Neural cell (in vitro differentiated cells): ENCODE measurements around the gene INSR. TPM values are rescaled to one million over a fixed set of nuclear protein-coding genes. Genes with fewer than 3 reads are reported as not detected.
"Not testable (repeated sequence)": the region's sequence is repeated elsewhere in the genome, so short reads cannot be mapped to it uniquely, and the experiment has no call there.

Source experiments
- H2AFZ ChIP-seq: fragments of 200-600, 300-800 bp; sonication (generic), shearing (Covaris generic); 2 replicates; pipeline ENCODE4 v1.6.0; 2014; ENCODE audit warnings: low read depth, mild to moderate bottlenecking, antibody characterized with exemption, low read length, moderate library complexity
- H3F3A ChIP-seq: fragments of 200-600 bp; shearing (Covaris generic); 2 replicates; pipeline ENCODE4 v1.6.1; 2016; ENCODE audit warnings: mild to moderate bottlenecking, moderate library complexity, mixed read lengths, antibody characterized with exemption, low read length; ENCODE audit not compliant: insufficient read depth, poor library complexity, severe bottlenecking
- H3K27ac ChIP-seq: fragments of 200-600, 300-800 bp; sonication (generic), shearing (Covaris generic); 2 replicates; pipeline ENCODE4 v1.5.1; 2014; ENCODE audit warnings: mild to moderate bottlenecking, low read length, moderate library complexity
- H3K27me3 ChIP-seq: fragments of 300-800, 200-600 bp; sonication (generic), shearing (Covaris generic); 2 replicates; pipeline ENCODE4 v1.6.0; 2014; ENCODE audit warnings: mild to moderate bottlenecking, low read depth, low read length, moderate library complexity; ENCODE audit not compliant: insufficient read depth
- H3K36me3 ChIP-seq: fragments of 300-800, 200-600 bp; sonication (generic), shearing (Covaris generic); 2 replicates; pipeline ENCODE4 v1.5.1; 2014; ENCODE audit warnings: mild to moderate bottlenecking, antibody characterized with exemption, low read length, moderate library complexity; ENCODE audit not compliant: insufficient read depth
- H3K4me2 ChIP-seq: fragments of 300-800, 200-600 bp; sonication (generic), shearing (Covaris generic); 2 replicates; pipeline ENCODE4 v1.6.0; 2014; ENCODE audit warnings: mild to moderate bottlenecking, low read length
- H3K4me3 ChIP-seq: fragments of 300-800, 200-600 bp; sonication (generic), shearing (Covaris generic); 2 replicates; pipeline ENCODE4 v1.5.1; 2014; ENCODE audit warnings: mild to moderate bottlenecking, low read length, moderate library complexity
- H3K79me2 ChIP-seq: fragments of 200-600 bp; shearing (Covaris generic); replicated peaks from 2 replicates; pipeline ENCODE4 v1.6.0; 2014; ENCODE audit warnings: mild to moderate bottlenecking, low read length, moderate library complexity; ENCODE audit not compliant: insufficient read depth
- H3K9ac ChIP-seq: fragments of 300-800, 200-600 bp; sonication (generic), shearing (Covaris generic); 2 replicates; pipeline ENCODE4 v1.6.1; 2016; ENCODE audit warnings: mild to moderate bottlenecking, low read length, mixed read lengths
- H3K9me2 ChIP-seq: fragments of 200-600 bp; shearing (Covaris generic); 2 replicates; pipeline ENCODE4 v1.6.1; 2016; ENCODE audit warnings: mild to moderate bottlenecking, low read length, mixed read lengths; ENCODE audit not compliant: insufficient read depth
- H3K9me3 ChIP-seq: fragments of 200-600, 300-800 bp; sonication (generic), shearing (Covaris generic); 2 replicates; pipeline ENCODE4 v1.6.1; 2016; ENCODE audit warnings: mild to moderate bottlenecking, mixed run types, low read length, moderate library complexity, mixed read lengths
- H4K20me1 ChIP-seq: fragments of 200-600 bp; shearing (Covaris generic); 2 replicates; pipeline ENCODE4 v1.6.1; 2016; ENCODE audit warnings: mild to moderate bottlenecking, mixed run types; ENCODE audit not compliant: insufficient read depth
- CTCF ChIP-seq: fragments of 450-650 bp; IDR thresholded peaks from 2 replicates; pipeline ENCODE4 v1.5.1; 2014; ENCODE audit warnings: antibody characterized with exemption, mild to moderate bottlenecking, moderate library complexity; ENCODE audit not compliant: poor library complexity, severe bottlenecking
- EP300 ChIP-seq: fragments of 450-650 bp; conservative IDR thresholded peaks from 2 replicates; pipeline ENCODE4 v1.6.1; 2014; ENCODE audit warnings: antibody characterized with exemption, mild to moderate bottlenecking, moderate library complexity; ENCODE audit not compliant: poor library complexity, severe bottlenecking
- EZH2 ChIP-seq: fragments of 200-600, 300-800 bp; shearing (Covaris generic), sonication (generic); IDR thresholded peaks from 2 replicates; pipeline ENCODE4 v1.6.1; 2014; ENCODE audit warnings: antibody characterized with exemption, low read length, borderline replicate concordance, mild to moderate bottlenecking; ENCODE audit not compliant: insufficient read depth, poor library complexity, severe bottlenecking
- MXI1 ChIP-seq: fragments of 450-650 bp; conservative IDR thresholded peaks from 2 replicates; pipeline ENCODE4 v1.6.1; 2014; ENCODE audit warnings: antibody characterized with exemption, mild to moderate bottlenecking; ENCODE audit not compliant: poor library complexity, severe bottlenecking
- POLR2AphosphoS5 ChIP-seq: IDR thresholded peaks from 2 replicates; pipeline ENCODE4 v1.6.1; 2012
- RAD21 ChIP-seq: fragments of 450-650 bp; conservative IDR thresholded peaks from 2 replicates; pipeline ENCODE4 v1.6.1; 2014; ENCODE audit warnings: antibody characterized with exemption, mild to moderate bottlenecking, moderate library complexity
- REST ChIP-seq: IDR thresholded peaks from 2 replicates; pipeline ENCODE4 v1.6.1; 2012; ENCODE audit warnings: borderline replicate concordance
- SMC3 ChIP-seq: fragments of 450-650 bp; conservative IDR thresholded peaks from 2 replicates; pipeline ENCODE4 v1.6.1; 2014; ENCODE audit warnings: antibody characterized with exemption, mild to moderate bottlenecking, moderate library complexity; ENCODE audit not compliant: poor library complexity
- TAF1 ChIP-seq: IDR thresholded peaks from 2 replicates; pipeline ENCODE4 v1.6.1; 2012; ENCODE audit warnings: low read depth
- polyA plus RNA-seq: library from polyadenylated mRNA; depleted of rRNA; stranded (reverse); fragments of >200 nt; gene quantifications from 2 replicates; pipeline ENCODE4 v1.2.3, GENCODE V29; 2014

Gene INSR
- polyA plus RNA-seq, 1 donor from 2014 or later: 16.0 TPM

GRCh38 chr19:7068599-7068998 lies 225.6 kb downstream of the INSR start:
- no peaks in the 10 kb centered on the region for H3K9me2 ChIP-seq
- no peak overlapping the region for H3K9ac ChIP-seq
- no peaks in the 10 kb centered on the region for H3F3A ChIP-seq
- TF ChIP-seq TAF1: no peak
- no peak overlapping the region for H3K27ac ChIP-seq
- H3K79me2 ChIP-seq: peaks cover 9% of the 10 kb centered on the region
- H3K9me3 ChIP-seq: no peaks in the 10 kb centered on the region
- H3K36me3 ChIP-seq: no peaks in the 10 kb centered on the region
- no peaks in the 10 kb centered on the region for H3K27me3 ChIP-seq
- H2AFZ ChIP-seq: peak overlapping the region; percentile 69
- no peak overlapping the region for H3K4me2 ChIP-seq
- H4K20me1 ChIP-seq: no peaks in the 10 kb centered on the region
- H3K4me3 ChIP-seq: peak overlapping the region; percentile 98

- Histone ChIP-seq H4K20me1 (no peaks in the 10 kb centered on the region), H3K4me2 (no peak overlapping the region), H2AFZ (no peak overlapping the region), H3K79me2 (peaks cover 9% of the 10 kb centered on the region), H3K27me3 (no peaks in the 10 kb centered on the region), H3K9me2 (no peaks in the 10 kb centered on the region), H3K27ac (no peak overlapping the region), H3K9ac (no peak overlapping the region), H3K4me3 (no peak overlapping the region), H3K9me3 (no peaks in the 10 kb centered on the region), H3K36me3 (no peaks in the 10 kb centered on the region), H3F3A (no peaks in the 10 kb centered on the region)
- TF ChIP-seq EP300 (no peak), CTCF (no peak), RAD21 (no peak), POLR2AphosphoS5 (no peak)
Observed at GRCh38 chr19:7067716-7068115, 226.5 kb downstream of the INSR start.

- H4K20me1 ChIP-seq, H3K27me3 ChIP-seq, H3K9me3 ChIP-seq, H2AFZ ChIP-seq, H3K4me2 ChIP-seq, H3K27ac ChIP-seq, H3F3A ChIP-seq, H3K9ac ChIP-seq, H3K9me2 ChIP-seq, H3K4me3 ChIP-seq, H3K79me2 ChIP-seq, H3K36me3 ChIP-seq: not testable (repeated sequence)
Observed at GRCh38 chr19:7067122-7067521, 227.1 kb downstream of the INSR start.

GRCh38 chr19:7063764-7064418 lies 230.3 kb downstream of the INSR start:
- Histone ChIP-seq H3K9ac (no peak overlapping the region), H3F3A (no peaks in the 10 kb centered on the region), H3K4me2 (no peak overlapping the region), H3K9me3 (no peaks in the 10 kb centered on the region), H2AFZ (no peak overlapping the region), H3K36me3 (no peaks in the 10 kb centered on the region), H3K4me3 (no peak overlapping the region), H4K20me1 (no peaks in the 10 kb centered on the region), H3K27ac (no peak overlapping the region), H3K79me2 (no peaks in the 10 kb centered on the region), H3K27me3 (no peaks in the 10 kb centered on the region), H3K9me2 (no peaks in the 10 kb centered on the region)
- TF ChIP-seq REST (no peak), RAD21 (no peak), MXI1 (no peak), EZH2 (no peak), CTCF (no peak), SMC3 (no peak), TAF1 (no peak), EP300 (no peak), POLR2AphosphoS5 (no peak)
